Glutamatergic neuron (in vitro differentiated cells): ENCODE results near the gene SORCS1. TPM values are rescaled to one million over a fixed set of nuclear protein-coding genes. Genes with fewer than 3 reads are reported as not detected.

Experiments used
- DNase-seq: peaks from one replicate; pipeline ENCODE4 v3.0.0; 2022
- H3K27ac Mint-ChIP-seq: one replicate; pipeline ENCODE4 v1.8.0; 2020; ENCODE audit warnings: mild to moderate bottlenecking, mixed read lengths, inconsistent platforms; ENCODE audit not compliant: unreplicated experiment
- H3K27me3 Mint-ChIP-seq: one replicate; pipeline ENCODE4 v1.8.0; 2020; ENCODE audit warnings: mild to moderate bottlenecking, moderate library complexity, mixed read lengths, inconsistent platforms; ENCODE audit not compliant: unreplicated experiment
- H3K36me3 Mint-ChIP-seq: one replicate; pipeline ENCODE4 v1.8.0; 2020; ENCODE audit warnings: mild to moderate bottlenecking, mixed read lengths, inconsistent platforms; ENCODE audit not compliant: unreplicated experiment
- H3K4me1 Mint-ChIP-seq: one replicate; pipeline ENCODE4 v1.8.0; 2020; ENCODE audit warnings: mild to moderate bottlenecking, low read depth, mixed read lengths, inconsistent platforms; ENCODE audit not compliant: unreplicated experiment
- H3K4me3 Mint-ChIP-seq: one replicate; pipeline ENCODE4 v1.8.0; 2020; ENCODE audit warnings: mild to moderate bottlenecking, mixed read lengths, inconsistent platforms; ENCODE audit not compliant: unreplicated experiment
- H3K9me3 Mint-ChIP-seq: one replicate; pipeline ENCODE4 v1.8.0; 2020; ENCODE audit warnings: mild to moderate bottlenecking, moderate library complexity, mixed read lengths, inconsistent platforms; ENCODE audit not compliant: unreplicated experiment
- CTCF ChIP-seq: fragments of 200-600 bp; sonication (generic); IDR thresholded peaks from one replicate; pipeline ENCODE4 v1.5.0; 2021; ENCODE audit not compliant: partially characterized antibody, unreplicated experiment
- total RNA-seq: library from RNA; stranded (reverse); fragmentation: NEBNext Ultra II Directional; extraction: Animal tissue kit (Norgen Biotek cat#: 25700); gene quantifications from one replicate; pipeline ENCODE4 v1.2.1, GENCODE V29; 2021; ENCODE audit not compliant: unreplicated experiment

The SORCS1 gene
- total RNA-seq, 1 donor from 2014 or later = 3.3 TPM

- Mint-ChIP-seq H3K4me1 (no peaks in the 10 kb centered on the region), H3K4me3 (no peak overlapping the region), H3K27me3 (peaks cover 2% of the 10 kb centered on the region), H3K36me3 (no peaks in the 10 kb centered on the region), H3K9me3 (no peaks in the 10 kb centered on the region), H3K27ac (no peak overlapping the region)
- DNase-seq = no peak
- no peak for TF ChIP-seq CTCF
Measured at GRCh38 chr10:107058331-107058730, 106.2 kb downstream of the SORCS1 start.

- Mint-ChIP-seq H3K4me1 (no peaks in the 10 kb centered on the region), H3K9me3 (no peaks in the 10 kb centered on the region), H3K4me3 (no peak overlapping the region), H3K36me3 (no peaks in the 10 kb centered on the region), H3K27me3 (peaks cover 2% of the 10 kb centered on the region), H3K27ac (no peak overlapping the region)
- no peak for DNase-seq
- no peak for TF ChIP-seq CTCF
Measured at GRCh38 chr10:107056182-107056581, 108.3 kb downstream of the SORCS1 start.

DNA sequence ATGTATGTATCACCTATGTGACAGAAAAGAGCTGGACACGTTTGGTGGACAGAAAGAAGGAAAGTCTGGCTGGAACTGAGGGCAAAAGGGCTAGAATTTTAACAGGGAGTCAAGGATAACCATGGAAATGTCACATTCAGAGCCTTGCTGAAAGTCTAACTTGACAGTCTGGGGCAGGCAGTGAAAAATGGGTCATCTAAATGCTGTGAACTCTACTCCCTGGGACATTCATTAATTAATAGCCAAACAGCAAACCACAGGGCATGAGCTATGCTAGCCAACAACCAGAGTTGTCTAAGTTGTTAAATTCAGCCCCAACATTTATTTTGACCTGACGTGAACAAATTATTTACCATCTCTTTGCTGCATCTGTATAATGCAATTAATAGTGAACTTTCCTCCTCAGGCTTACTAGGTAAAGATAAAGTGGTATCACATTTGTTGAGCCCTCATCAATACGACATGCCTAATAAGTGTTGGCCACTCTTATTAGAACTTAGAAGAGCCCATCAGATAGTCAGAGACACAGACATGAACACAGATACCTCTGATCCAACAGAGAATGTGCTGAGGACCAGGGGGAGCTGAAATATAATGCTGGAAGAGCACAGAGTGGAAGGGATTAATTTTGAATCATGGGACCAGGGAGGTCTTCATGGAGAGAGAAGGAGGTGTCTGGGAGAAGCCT lies 109.9 kb downstream of the SORCS1 start:
- H3K27me3 Mint-ChIP-seq = no peaks in the 10 kb centered on the region
- no peak overlapping the region for H3K27ac Mint-ChIP-seq
- no peak for TF ChIP-seq CTCF
- no peaks in the 10 kb centered on the region for H3K36me3 Mint-ChIP-seq
- no peak overlapping the region for H3K4me3 Mint-ChIP-seq
- DNase-seq = no peak
- no peaks in the 10 kb centered on the region for H3K4me1 Mint-ChIP-seq
- no peaks in the 10 kb centered on the region for H3K9me3 Mint-ChIP-seq

DNA sequence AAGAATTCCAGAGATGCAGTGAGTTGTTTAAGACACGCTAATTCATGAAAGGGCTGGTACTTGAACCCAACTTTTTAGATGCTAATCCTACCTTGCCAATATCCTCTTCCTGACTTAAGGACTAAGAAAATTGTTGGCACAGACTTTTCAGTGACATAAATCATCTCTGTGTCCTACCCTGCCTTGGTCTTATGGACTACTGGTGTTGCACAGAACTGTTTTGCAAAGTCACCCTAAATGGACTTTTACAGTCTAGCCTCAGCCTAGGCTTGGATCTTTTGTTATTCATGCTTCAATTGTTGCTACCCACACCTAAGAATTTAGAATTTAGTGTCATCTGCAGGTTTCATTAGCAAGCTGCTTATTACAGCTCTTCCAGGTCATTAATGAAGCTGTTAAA lies 112.7 kb downstream of the SORCS1 start:
- Mint-ChIP-seq H3K36me3 (no peaks in the 10 kb centered on the region), H3K27ac (no peak overlapping the region), H3K27me3 (no peaks in the 10 kb centered on the region), H3K4me3 (no peak overlapping the region), H3K4me1 (no peaks in the 10 kb centered on the region), H3K9me3 (no peaks in the 10 kb centered on the region)
- TF ChIP-seq CTCF = no peak
- no peak for DNase-seq

DNA sequence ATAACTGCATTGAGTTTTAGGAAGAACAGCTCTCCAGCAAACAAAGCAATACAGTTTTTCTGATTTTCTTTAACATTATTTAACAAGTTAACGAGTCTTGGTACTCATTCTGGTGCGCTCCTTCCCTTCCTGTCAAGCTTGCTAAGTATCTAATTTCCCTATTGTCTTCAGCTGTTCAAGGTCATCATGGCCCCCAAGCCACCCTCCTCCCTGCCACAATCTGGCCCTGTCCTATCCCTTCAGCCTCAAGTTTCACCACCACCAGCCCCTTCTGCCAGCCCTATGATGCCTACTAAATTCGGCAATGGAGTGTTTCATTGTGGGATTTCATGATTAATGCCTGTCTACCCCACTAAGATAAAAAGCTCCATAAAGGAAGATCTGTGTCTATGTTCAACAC lies 121.0 kb downstream of the SORCS1 start:
- H3K9me3 Mint-ChIP-seq = no peaks in the 10 kb centered on the region
- H3K4me1 Mint-ChIP-seq = peaks cover 2% of the 10 kb centered on the region
- no peaks in the 10 kb centered on the region for H3K36me3 Mint-ChIP-seq
- H3K27ac Mint-ChIP-seq = no peak overlapping the region
- TF ChIP-seq CTCF = no peak
- no peak overlapping the region for H3K4me3 Mint-ChIP-seq
- DNase-seq = no peak
- H3K27me3 Mint-ChIP-seq = peaks cover 3% of the 10 kb centered on the region
